HepG2 (cell line): ENCODE data around the gene PRUNE1. TPM values are rescaled to one million over a fixed set of nuclear protein-coding genes. Genes with fewer than 3 reads are reported as not detected.

Experiments
- AGO2 ChIP-seq: fragments of 200-400 bp; formaldehyde crosslinking; optimal IDR thresholded peaks from 2 replicates; pipeline ENCODE3; 2017; ENCODE audit warnings: mild to moderate bottlenecking, low read depth, low read length, moderate library complexity
- GABPB1 ChIP-seq: IDR thresholded peaks from 2 replicates; pipeline ENCODE4 v1.6.1; 2016; ENCODE audit warnings: mild to moderate bottlenecking, missing genetic modification reagents, moderate library complexity, missing compliant biosample characterization
- GFI1 ChIP-seq: sonication (generic); formaldehyde crosslinking; IDR thresholded peaks from 2 replicates; pipeline ENCODE4 v1.5.0; 2020; ENCODE audit warnings: missing genetic modification reagents, mild to moderate bottlenecking, borderline replicate concordance
- MTA1 ChIP-seq: sonication (generic); formaldehyde crosslinking; IDR thresholded peaks from 2 replicates; pipeline ENCODE4 v1.4.0; 2020; ENCODE audit warnings: missing genetic modification reagents, mild to moderate bottlenecking, borderline replicate concordance
- RBFOX2 ChIP-seq: fragments of 200-400 bp; formaldehyde crosslinking; IDR thresholded peaks from 2 replicates; pipeline ENCODE4 v1.6.1; 2017; ENCODE audit warnings: low read depth, mild to moderate bottlenecking, low read length
- RFXAP ChIP-seq: sonication (generic); formaldehyde crosslinking; IDR thresholded peaks from 2 replicates; pipeline ENCODE4 v1.4.0; 2020; ENCODE audit warnings: missing genetic modification reagents, borderline replicate concordance
- SRSF4 ChIP-seq: fragments of 200-400 bp; formaldehyde crosslinking; IDR thresholded peaks from one replicate; pipeline ENCODE4 v1.6.1; 2018; ENCODE audit warnings: mild to moderate bottlenecking, low read depth, low read length, moderate library complexity; ENCODE audit not compliant: poor library complexity, severe bottlenecking
- SRY ChIP-seq: sonication (generic); formaldehyde crosslinking; IDR thresholded peaks from 2 replicates; pipeline ENCODE4 v1.8.0; 2022; ENCODE audit warnings: mild to moderate bottlenecking, missing genetic modification reagents
- SSRP1 ChIP-seq: IDR thresholded peaks from 2 replicates; pipeline ENCODE4 v1.6.1; 2016; ENCODE audit warnings: control low read depth
- TAF1 ChIP-seq: sonication (generic); formaldehyde crosslinking; IDR thresholded peaks from 2 replicates; pipeline ENCODE4 v1.4.0; 2020; ENCODE audit warnings: missing genetic modification reagents
- TBX2 ChIP-seq: sonication (generic); formaldehyde crosslinking; IDR thresholded peaks from 2 replicates; pipeline ENCODE4 v1.5.0; 2020; ENCODE audit warnings: missing genetic modification reagents, mild to moderate bottlenecking, borderline replicate concordance
- TBX3 ChIP-seq: fragments of 450-650 bp; IDR thresholded peaks from 2 replicates; pipeline ENCODE4 v1.6.1; 2017; ENCODE audit warnings: antibody characterized with exemption, mild to moderate bottlenecking, inconsistent platforms, borderline replicate concordance
- WIZ ChIP-seq: sonication (generic); formaldehyde crosslinking; IDR thresholded peaks from 2 replicates; pipeline ENCODE4 v1.5.1; 2020; ENCODE audit warnings: mild to moderate bottlenecking, missing genetic modification reagents
- ZBTB7A ChIP-seq: sonication (generic); formaldehyde crosslinking; IDR thresholded peaks from 2 replicates; pipeline ENCODE4 v1.8.0; 2022; ENCODE audit warnings: mild to moderate bottlenecking, missing genetic modification reagents
- ZFX ChIP-seq: sonication (generic); formaldehyde crosslinking; IDR thresholded peaks from 2 replicates; pipeline ENCODE4 v1.4.0; 2020; ENCODE audit warnings: mild to moderate bottlenecking, low read depth, missing genetic modification reagents, moderate library complexity
- ZIK1 ChIP-seq: sonication (generic); formaldehyde crosslinking; IDR thresholded peaks from 2 replicates; pipeline ENCODE4 v1.5.0; 2020; ENCODE audit warnings: mild to moderate bottlenecking, low read depth, missing genetic modification reagents, borderline replicate concordance
- ZMYM2 ChIP-seq: sonication (generic); formaldehyde crosslinking; IDR thresholded peaks from 2 replicates; pipeline ENCODE4 v1.8.0; 2022; ENCODE audit warnings: mild to moderate bottlenecking, missing genetic modification reagents
- ZNF317 ChIP-seq: sonication (generic); formaldehyde crosslinking; IDR thresholded peaks from 2 replicates; pipeline ENCODE4 v1.5.0; 2020; ENCODE audit warnings: mild to moderate bottlenecking, missing genetic modification reagents
- ZNF572 ChIP-seq: sonication (generic); formaldehyde crosslinking; IDR thresholded peaks from 2 replicates; pipeline ENCODE4 v1.5.1; 2020; ENCODE audit warnings: mild to moderate bottlenecking, missing genetic modification reagents
- ZNF678 ChIP-seq: sonication (generic); formaldehyde crosslinking; IDR thresholded peaks from 2 replicates; pipeline ENCODE4 v1.4.0; 2020; ENCODE audit warnings: mild to moderate bottlenecking, missing genetic modification reagents
- ZNF788 ChIP-seq: sonication (generic); formaldehyde crosslinking; IDR thresholded peaks from 2 replicates; pipeline ENCODE4 v1.5.0; 2020; ENCODE audit warnings: mild to moderate bottlenecking, missing genetic modification reagents, borderline replicate concordance
- polyA plus RNA-seq, 8 experiments: library from polyadenylated mRNA; depleted of rRNA in 3 of 8; stranded (reverse) in 7 of 8; unstranded in 1 of 8; fragments of >200 nt; fragmentation: Illumina TruSeq in 4 of 8; extraction: Trizol in 4 of 8; gene quantifications; 2 replicates each; pipeline versions ENCODE4 v1.2.1 to v1.2.3, GENCODE V29; 2011 to 2016; ENCODE audit warnings: low read depth in 4 of 8, missing spikeins in 1 of 8, mixed read lengths in 1 of 8; ENCODE audit not compliant: insufficient read depth in 1 of 8
- total RNA-seq, 5 experiments: library from RNA; depleted of rRNA; stranded (reverse); fragments of >200 nt; fragmentation: Illumina TruSeq; extraction: Trizol; gene quantifications; 2 replicates each; pipeline ENCODE4 v1.2.3, GENCODE V29; 2016; ENCODE audit warnings: low read depth in 1 of 5
- TF ChIP-seq, protein P1 (sequence below): sonication (generic); formaldehyde crosslinking; IDR thresholded peaks from 2 replicates; pipeline ENCODE4 v1.4.0; 2020; ENCODE audit warnings: missing genetic modification reagents
- TF ChIP-seq, protein P2 (sequence below): sonication (generic); formaldehyde crosslinking; IDR thresholded peaks from 2 replicates; pipeline ENCODE4 v1.5.0; 2020; ENCODE audit warnings: mild to moderate bottlenecking, missing genetic modification reagents, borderline replicate concordance

PRUNE1 gene
- total and polyA plus RNA-seq, 2 of the 13 experiments (the other 11 are each of a cell fraction or from before 2014, with no cell fraction given) = 19.0 to 31.9 TPM

DNA sequence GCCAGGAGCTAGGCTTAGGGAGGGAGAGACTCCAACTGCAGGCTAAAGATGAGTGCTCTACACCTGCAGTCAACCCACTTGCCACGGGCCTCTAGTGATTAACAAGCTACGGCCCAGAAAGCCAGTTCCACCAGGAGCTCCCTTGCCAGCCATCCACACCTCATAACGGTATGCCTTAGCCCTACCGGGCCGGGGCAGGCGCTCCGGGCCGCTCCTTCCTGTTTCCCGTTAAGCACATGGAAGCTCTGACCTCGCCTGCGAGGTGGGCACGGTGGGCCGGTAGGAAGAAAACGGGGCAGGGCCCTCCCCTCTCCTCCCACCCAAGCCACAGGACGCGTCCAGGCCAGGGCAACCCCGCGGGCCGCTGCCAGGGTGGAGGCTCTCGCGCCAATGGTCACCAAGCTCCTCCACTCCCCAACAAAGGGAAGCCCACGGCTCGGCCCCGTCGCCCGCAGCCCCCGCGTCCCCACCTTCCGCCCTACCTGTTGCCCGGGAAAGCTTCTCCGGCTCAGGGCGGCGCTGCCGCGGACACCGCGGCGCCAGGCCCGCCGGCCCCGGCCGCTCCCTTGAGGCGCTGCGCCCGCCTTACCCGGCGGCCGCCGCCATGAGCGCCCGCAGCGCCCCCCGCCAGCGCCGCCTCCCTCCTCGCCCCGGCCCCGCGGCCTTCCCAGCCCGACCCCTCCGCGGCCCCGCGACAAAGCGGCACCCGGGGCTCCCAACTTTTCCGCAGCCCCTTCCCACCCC lies 34.2 kb upstream of the PRUNE1 start (continued):
- TF ChIP-seq SSRP1 (no peak), RFXAP (CRISPR knock-in tag) (no peak), TBX2 (0 out of 2 replicates have a peak, but pooled peaks have one; percentile 27), ZNF572 (CRISPR knock-in tag) (no peak), ZNF788 (CRISPR knock-in tag) (0 out of 2 replicates have a peak, but pooled peaks have one; percentile 32), TBX3 (no peak), GABPB1 (CRISPR knock-in tag) (no peak; the same call in 1 of the 2 replicates), SRY (CRISPR knock-in tag) (0 out of 2 replicates have a peak, but pooled peaks have one; percentile 42), ZBTB7A (CRISPR knock-in tag) (0 out of 2 replicates have a peak, but pooled peaks have one; percentile 21), TAF1 (CRISPR knock-in tag) (0 out of 2 replicates have a peak, but pooled peaks have one; percentile 47), MTA1 (CRISPR knock-in tag) (0 out of 2 replicates have a peak, but pooled peaks have one; percentile 8), ZIK1 (CRISPR knock-in tag) (no peak), ZNF678 (CRISPR knock-in tag) (no peak; the same call in 1 of the 2 replicates), ZFX (CRISPR knock-in tag) (peak; percentile 6; the same call in 1 of the 2 replicates), RBFOX2 (peak; percentile 3; the same call in 1 of the 2 replicates), SRSF4 (no peak), WIZ (CRISPR knock-in tag) (no peak), ZMYM2 (CRISPR knock-in tag) (no peak), GFI1 (0 out of 2 replicates have a peak, but pooled peaks have one; percentile 1), AGO2 (peak; percentile 71), ZNF317 (CRISPR knock-in tag) (no peak)
- TF ChIP-seq, protein P1, sequence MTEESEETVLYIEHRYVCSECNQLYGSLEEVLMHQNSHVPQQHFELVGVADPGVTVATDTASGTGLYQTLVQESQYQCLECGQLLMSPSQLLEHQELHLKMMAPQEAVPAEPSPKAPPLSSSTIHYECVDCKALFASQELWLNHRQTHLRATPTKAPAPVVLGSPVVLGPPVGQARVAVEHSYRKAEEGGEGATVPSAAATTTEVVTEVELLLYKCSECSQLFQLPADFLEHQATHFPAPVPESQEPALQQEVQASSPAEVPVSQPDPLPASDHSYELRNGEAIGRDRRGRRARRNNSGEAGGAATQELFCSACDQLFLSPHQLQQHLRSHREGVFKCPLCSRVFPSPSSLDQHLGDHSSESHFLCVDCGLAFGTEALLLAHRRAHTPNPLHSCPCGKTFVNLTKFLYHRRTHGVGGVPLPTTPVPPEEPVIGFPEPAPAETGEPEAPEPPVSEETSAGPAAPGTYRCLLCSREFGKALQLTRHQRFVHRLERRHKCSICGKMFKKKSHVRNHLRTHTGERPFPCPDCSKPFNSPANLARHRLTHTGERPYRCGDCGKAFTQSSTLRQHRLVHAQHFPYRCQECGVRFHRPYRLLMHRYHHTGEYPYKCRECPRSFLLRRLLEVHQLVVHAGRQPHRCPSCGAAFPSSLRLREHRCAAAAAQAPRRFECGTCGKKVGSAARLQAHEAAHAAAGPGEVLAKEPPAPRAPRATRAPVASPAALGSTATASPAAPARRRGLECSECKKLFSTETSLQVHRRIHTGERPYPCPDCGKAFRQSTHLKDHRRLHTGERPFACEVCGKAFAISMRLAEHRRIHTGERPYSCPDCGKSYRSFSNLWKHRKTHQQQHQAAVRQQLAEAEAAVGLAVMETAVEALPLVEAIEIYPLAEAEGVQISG (CRISPR knock-in tag) = no peak
- TF ChIP-seq, protein P2, sequence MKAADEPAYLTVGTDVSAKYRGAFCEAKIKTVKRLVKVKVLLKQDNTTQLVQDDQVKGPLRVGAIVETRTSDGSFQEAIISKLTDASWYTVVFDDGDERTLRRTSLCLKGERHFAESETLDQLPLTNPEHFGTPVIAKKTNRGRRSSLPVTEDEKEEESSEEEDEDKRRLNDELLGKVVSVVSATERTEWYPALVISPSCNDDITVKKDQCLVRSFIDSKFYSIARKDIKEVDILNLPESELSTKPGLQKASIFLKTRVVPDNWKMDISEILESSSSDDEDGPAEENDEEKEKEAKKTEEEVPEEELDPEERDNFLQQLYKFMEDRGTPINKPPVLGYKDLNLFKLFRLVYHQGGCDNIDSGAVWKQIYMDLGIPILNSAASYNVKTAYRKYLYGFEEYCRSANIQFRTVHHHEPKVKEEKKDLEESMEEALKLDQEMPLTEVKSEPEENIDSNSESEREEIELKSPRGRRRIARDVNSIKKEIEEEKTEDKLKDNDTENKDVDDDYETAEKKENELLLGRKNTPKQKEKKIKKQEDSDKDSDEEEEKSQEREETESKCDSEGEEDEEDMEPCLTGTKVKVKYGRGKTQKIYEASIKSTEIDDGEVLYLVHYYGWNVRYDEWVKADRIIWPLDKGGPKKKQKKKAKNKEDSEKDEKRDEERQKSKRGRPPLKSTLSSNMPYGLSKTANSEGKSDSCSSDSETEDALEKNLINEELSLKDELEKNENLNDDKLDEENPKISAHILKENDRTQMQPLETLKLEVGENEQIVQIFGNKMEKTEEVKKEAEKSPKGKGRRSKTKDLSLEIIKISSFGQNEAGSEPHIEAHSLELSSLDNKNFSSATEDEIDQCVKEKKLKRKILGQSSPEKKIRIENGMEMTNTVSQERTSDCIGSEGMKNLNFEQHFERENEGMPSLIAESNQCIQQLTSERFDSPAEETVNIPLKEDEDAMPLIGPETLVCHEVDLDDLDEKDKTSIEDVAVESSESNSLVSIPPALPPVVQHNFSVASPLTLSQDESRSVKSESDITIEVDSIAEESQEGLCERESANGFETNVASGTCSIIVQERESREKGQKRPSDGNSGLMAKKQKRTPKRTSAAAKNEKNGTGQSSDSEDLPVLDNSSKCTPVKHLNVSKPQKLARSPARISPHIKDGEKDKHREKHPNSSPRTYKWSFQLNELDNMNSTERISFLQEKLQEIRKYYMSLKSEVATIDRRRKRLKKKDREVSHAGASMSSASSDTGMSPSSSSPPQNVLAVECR (CRISPR knock-in tag) = peak; percentile 51; the same call in 1 of the 2 replicates
